ENCODE results near the gene LKAAEAR1. TPM values are rescaled to one million over a fixed set of nuclear protein-coding genes. Genes with fewer than 3 reads are reported as not detected.

LKAAEAR1 gene
- total and polyA plus RNA-seq, 2 of the 13 experiments (the other 11 are each of a cell fraction or from before 2014, with no cell fraction given) = not detected

GRCh38 chr20:64055893-64056638, 28.1 kb downstream of the LKAAEAR1 start (continued):
- TF ChIP-seq CC2D1A (CRISPR knock-in tag; IDR thresholded peaks at IDR 0.05) = 0 out of 2 replicates have a peak, but pooled peaks have one; percentile 85
- TF ChIP-seq ZNF891 (CRISPR knock-in tag; IDR thresholded peaks at IDR 0.05) = no peak
- TF ChIP-seq CENPX (CRISPR knock-in tag; IDR thresholded peaks at IDR 0.05) = no peak
- TF ChIP-seq ZNF430 (CRISPR knock-in tag; IDR thresholded peaks at IDR 0.05) = no peak
- no peak for TF ChIP-seq SCMH1 (CRISPR knock-in tag; IDR thresholded peaks at IDR 0.05; ENCODE audit: borderline replicate concordance)
- no peak for TF ChIP-seq HNRNPUL1 (IDR thresholded peaks at IDR 0.05; ENCODE audit: low read depth, low read length)
- no peak for TF ChIP-seq ZNF136 (CRISPR knock-in tag; IDR thresholded peaks at IDR 0.05; ENCODE audit: low read depth)
- TF ChIP-seq ADNP (CRISPR knock-in tag; IDR thresholded peaks at IDR 0.05) = peak; percentile 99
- peak; percentile 61 for TF ChIP-seq RXRB (CRISPR knock-in tag; IDR thresholded peaks at IDR 0.05; ENCODE audit: borderline replicate concordance)
- TF ChIP-seq MLLT10 (CRISPR knock-in tag; IDR thresholded peaks at IDR 0.05) = no peak
- TF ChIP-seq ZNF441 (CRISPR knock-in tag; IDR thresholded peaks at IDR 0.05; ENCODE audit: borderline replicate concordance) = 0 out of 2 replicates have a peak, but pooled peaks have one; percentile 56
- TF ChIP-seq ZBTB49 (CRISPR knock-in tag; IDR thresholded peaks at IDR 0.05; ENCODE audit: borderline replicate concordance) = no peak
- no peak for TF ChIP-seq ZSCAN22 (CRISPR knock-in tag; IDR thresholded peaks at IDR 0.05)
- TF ChIP-seq ZBTB25 (CRISPR knock-in tag; IDR thresholded peaks at IDR 0.05) = peak; percentile 82; the same call in 1 of the 2 replicates
- peak; percentile 98 for TF ChIP-seq KLF13 (CRISPR knock-in tag; IDR thresholded peaks at IDR 0.05)
- no peak for TF ChIP-seq SIN3B (IDR thresholded peaks at IDR 0.05; ENCODE audit: low read length)
- peak; percentile 93 for TF ChIP-seq RELA (CRISPR knock-in tag; IDR thresholded peaks at IDR 0.05)
- 0 out of 2 replicates have a peak, but pooled peaks have one; percentile 23 for TF ChIP-seq MZF1 (CRISPR knock-in tag; IDR thresholded peaks at IDR 0.05; ENCODE audit: borderline replicate concordance)
- TF ChIP-seq MED1 (CRISPR knock-in tag; IDR thresholded peaks at IDR 0.05) = peak; percentile 61; the same call in 1 of the 2 replicates
- no peak for TF ChIP-seq ATF1 (CRISPR knock-in tag; IDR thresholded peaks at IDR 0.05)
- TF ChIP-seq ZBTB7A (CRISPR knock-in tag; IDR thresholded peaks at IDR 0.05) = peak; percentile 69; the same call in 1 of the 2 replicates
- no peak for TF ChIP-seq ZNF562 (CRISPR knock-in tag; IDR thresholded peaks at IDR 0.05; ENCODE audit: borderline replicate concordance)
- no peak for TF ChIP-seq ZBTB8A (CRISPR knock-in tag; IDR thresholded peaks at IDR 0.05; ENCODE audit: borderline replicate concordance, low read depth)
- TF ChIP-seq NR2C2 (CRISPR knock-in tag; IDR thresholded peaks at IDR 0.05; ENCODE audit: borderline replicate concordance) = no peak; the same call in 1 of the 2 replicates
- no peak; the same call in none of the 2 replicates for TF ChIP-seq ZSCAN31 (CRISPR knock-in tag; IDR thresholded peaks at IDR 0.05; ENCODE audit: low read depth)
- TF ChIP-seq POLR2A (IDR thresholded peaks at IDR 0.05; ENCODE audit: insufficient read depth in 1 of 2, low read depth in 2 of 2, low read length in 2 of 2) = peak in 1 of 2 experiments; percentile 65; a peak in 2 of 4 replicates
- no peak for TF ChIP-seq ONECUT2 (CRISPR knock-in tag; IDR thresholded peaks at IDR 0.05)
- peak; percentile 62; the same call in 1 of the 2 replicates for TF ChIP-seq BCL6 (CRISPR knock-in tag; IDR thresholded peaks at IDR 0.05)

All from HepG2 (cell line).